Karpas-422 (cell line): ENCODE results near the gene CD4. TPM values are rescaled to one million over a fixed set of nuclear protein-coding genes. Genes with fewer than 3 reads are reported as not detected.

Experiments
- DNase-seq: peaks from one replicate; pipeline ENCODE4 v3.0.0-alpha.2; 2015
- H2AFZ ChIP-seq: fragments of 200-600 bp; sonication (generic); 2 replicates; pipeline ENCODE4 v1.6.1; 2014; ENCODE audit warnings: antibody characterized with exemption, low read length, mixed read lengths
- H3K27ac ChIP-seq: fragments of 200-600 bp; sonication (generic); 2 replicates; pipeline ENCODE4 v1.5.1; 2014; ENCODE audit warnings: mild to moderate bottlenecking, low read length, moderate library complexity
- H3K27me3 ChIP-seq: fragments of 200-600 bp; sonication (generic); 2 replicates; pipeline ENCODE4 v1.6.1; 2014; ENCODE audit warnings: low read length, mixed read lengths
- H3K36me3 ChIP-seq: fragments of 200-600 bp; sonication (generic); 2 replicates; pipeline ENCODE4 v1.6.1; 2014; ENCODE audit warnings: low read length, mixed read lengths; ENCODE audit not compliant: insufficient read depth
- H3K4me1 ChIP-seq: fragments of 200-600 bp; sonication (generic); 2 replicates; pipeline ENCODE4 v1.6.1; 2014; ENCODE audit warnings: mild to moderate bottlenecking, low read length, mixed read lengths
- H3K4me2 ChIP-seq: fragments of 200-600 bp; sonication (generic); 2 replicates; pipeline ENCODE4 v1.6.1; 2014; ENCODE audit warnings: low read length, low read depth, mild to moderate bottlenecking; ENCODE audit not compliant: poor library complexity, severe bottlenecking
- H3K4me3 ChIP-seq: fragments of 200-600 bp; sonication (generic); 2 replicates; pipeline ENCODE4 v1.5.1; 2014; ENCODE audit warnings: mild to moderate bottlenecking, antibody characterized with exemption, low read length, mixed read lengths
- H3K79me2 ChIP-seq: fragments of 200-600 bp; sonication (generic); 2 replicates; pipeline ENCODE4 v1.6.1; 2014; ENCODE audit warnings: mild to moderate bottlenecking, low read length, mixed read lengths
- H3K9ac ChIP-seq: fragments of 200-600 bp; sonication (generic); 2 replicates; pipeline ENCODE4 v1.6.0; 2014; ENCODE audit warnings: low read length
- H3K9me2 ChIP-seq: fragments of 200-600 bp; sonication (generic), shearing (Covaris generic); replicated peaks from 2 replicates; pipeline ENCODE4 v1.6.0; 2014; ENCODE audit warnings: mild to moderate bottlenecking, low read length, moderate library complexity; ENCODE audit not compliant: insufficient read depth
- H3K9me3 ChIP-seq: fragments of 300-700, 200-600 bp; sonication (generic); 2 replicates; pipeline ENCODE4 v1.6.1; 2014; ENCODE audit warnings: low read length, mixed read lengths
- H4K20me1 ChIP-seq: fragments of 200-600 bp; sonication (generic); 2 replicates; pipeline ENCODE4 v1.6.1; 2014; ENCODE audit warnings: mild to moderate bottlenecking, antibody characterized with exemption, low read length, low read depth; ENCODE audit not compliant: insufficient read depth
- total RNA-seq: library from RNA; depleted of rRNA; stranded (reverse); fragments of >200 nt; shearing (Covaris generic); gene quantifications from 2 replicates; pipeline ENCODE4 v1.2.3, GENCODE V29; 2014; ENCODE audit warnings: low replicate concordance

CD4 gene
- total RNA-seq, 1 experiment from 2014 or later = not detected

DNA sequence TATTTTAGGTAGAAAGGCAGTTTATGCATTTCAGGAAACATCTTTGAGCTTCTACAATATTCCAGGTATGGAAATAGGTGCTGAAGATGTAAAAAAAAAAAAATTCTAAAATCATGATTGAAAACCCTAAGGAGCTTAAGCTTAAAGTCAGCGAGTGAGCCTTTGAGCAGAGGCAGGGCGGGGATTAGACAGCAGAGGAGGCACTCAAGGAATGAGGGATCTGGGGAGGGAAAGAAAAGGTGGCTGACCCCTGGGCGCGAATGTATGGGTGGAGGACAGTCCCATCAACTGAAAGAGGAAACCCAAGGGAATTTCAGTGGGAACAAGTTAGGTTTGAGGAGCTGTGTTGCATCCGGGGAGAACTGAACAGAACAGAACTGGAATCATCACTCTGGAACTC, 29.6 kb upstream of the CD4 start:
- Histone ChIP-seq H3K4me1 (peaks cover 14% of the 10 kb centered on the region), H3K27me3 (no peaks in the 10 kb centered on the region), H3K9me2 (no peaks in the 10 kb centered on the region), H3K79me2 (no peaks in the 10 kb centered on the region), H2AFZ (no peak overlapping the region), H3K4me2 (no peak overlapping the region), H4K20me1 (no peaks in the 10 kb centered on the region), H3K9ac (no peak overlapping the region), H3K27ac (no peak overlapping the region), H3K36me3 (no peaks in the 10 kb centered on the region), H3K9me3 (no peaks in the 10 kb centered on the region), H3K4me3 (no peak overlapping the region)
- DNase-seq = no peak

DNA sequence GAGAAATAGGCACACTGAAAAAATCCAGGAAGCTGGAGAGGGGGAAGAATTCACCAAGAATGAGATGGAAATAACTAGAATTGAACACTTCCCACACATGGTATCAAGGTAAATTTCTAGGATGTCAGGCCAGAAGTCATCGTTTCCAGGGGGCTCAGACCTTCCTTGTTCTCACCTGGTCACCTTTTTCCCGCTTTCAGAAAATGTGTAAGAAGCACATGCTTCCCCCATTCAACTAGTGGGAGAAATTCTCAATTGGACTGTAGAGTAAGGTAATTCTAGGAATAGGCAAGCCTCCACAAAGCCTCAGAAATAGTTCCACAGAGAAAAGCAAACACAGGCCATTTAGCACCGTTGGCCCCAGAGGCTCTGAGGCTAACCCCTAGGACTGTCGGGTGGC, 25.9 kb upstream of the CD4 start:
- no peaks in the 10 kb centered on the region for H3K36me3 ChIP-seq
- H3K27me3 ChIP-seq = peaks cover 3% of the 10 kb centered on the region; the same call in 1 of the 2 replicates
- H3K9me3 ChIP-seq = no peaks in the 10 kb centered on the region
- H3K9ac ChIP-seq = no peak overlapping the region
- H3K4me1 ChIP-seq = peaks cover 35% of the 10 kb centered on the region
- H3K4me3 ChIP-seq = no peak overlapping the region
- no peaks in the 10 kb centered on the region for H3K79me2 ChIP-seq
- DNase-seq = no peak
- no peaks in the 10 kb centered on the region for H4K20me1 ChIP-seq
- H3K9me2 ChIP-seq = no peaks in the 10 kb centered on the region
- no peak overlapping the region for H2AFZ ChIP-seq
- H3K27ac ChIP-seq = no peak overlapping the region
- H3K4me2 ChIP-seq = no peak overlapping the region

DNA sequence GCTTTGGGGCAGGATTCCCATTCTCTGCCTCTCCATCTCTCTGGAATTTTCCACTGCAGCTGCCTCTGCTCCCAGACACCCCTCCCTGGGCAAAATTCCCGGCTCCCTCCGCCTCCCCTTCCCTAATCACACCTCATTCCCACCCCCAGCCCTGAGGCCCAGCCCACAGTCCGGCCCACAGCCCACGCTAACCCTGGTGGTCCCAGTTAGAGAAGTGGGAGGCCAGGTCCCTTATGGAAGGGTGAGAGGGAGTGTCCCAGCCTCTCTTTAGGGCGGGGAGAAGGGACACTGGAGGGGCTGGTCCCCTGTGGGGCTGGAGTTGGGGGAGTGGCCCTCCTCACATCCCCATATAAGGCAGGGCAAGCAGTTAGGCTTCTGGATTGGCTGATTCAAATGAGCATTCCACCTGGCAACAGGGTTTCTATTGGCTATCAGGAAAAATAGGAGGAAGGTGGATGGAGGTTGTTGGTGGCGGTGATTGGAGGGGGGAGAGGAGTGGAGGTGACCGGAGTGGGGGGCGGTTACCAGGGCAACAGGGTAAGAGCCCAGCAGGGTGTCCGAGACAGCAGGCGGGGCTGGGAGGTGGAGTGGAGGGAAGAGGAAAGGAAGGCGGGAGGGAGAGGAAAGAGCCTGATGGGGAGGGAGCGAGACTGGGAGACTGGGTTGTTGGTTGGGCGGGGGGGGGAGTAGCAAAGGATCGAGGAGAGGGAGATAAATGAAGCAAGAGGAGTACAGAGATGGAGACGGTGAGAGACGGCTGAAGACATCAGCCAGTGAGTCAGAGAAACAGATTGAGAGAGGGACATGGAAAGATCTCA, 25.1 kb upstream of the CD4 start:
- Histone ChIP-seq H3K9ac (peak overlapping the region; percentile 57), H3K4me3 (peak overlapping the region; percentile 54), H3K4me1 (peaks cover 40% of the 10 kb centered on the region), H3K79me2 (no peaks in the 10 kb centered on the region), H3K9me3 (no peaks in the 10 kb centered on the region), H3K36me3 (no peaks in the 10 kb centered on the region), H4K20me1 (no peaks in the 10 kb centered on the region), H3K4me2 (peak overlapping the region; percentile 65), H3K9me2 (no peaks in the 10 kb centered on the region), H2AFZ (peak overlapping the region; percentile 15; the same call in 1 of the 2 replicates), H3K27me3 (peaks cover 3% of the 10 kb centered on the region; the same call in 1 of the 2 replicates), H3K27ac (no peak overlapping the region)
- peak; percentile 96 for DNase-seq

DNA sequence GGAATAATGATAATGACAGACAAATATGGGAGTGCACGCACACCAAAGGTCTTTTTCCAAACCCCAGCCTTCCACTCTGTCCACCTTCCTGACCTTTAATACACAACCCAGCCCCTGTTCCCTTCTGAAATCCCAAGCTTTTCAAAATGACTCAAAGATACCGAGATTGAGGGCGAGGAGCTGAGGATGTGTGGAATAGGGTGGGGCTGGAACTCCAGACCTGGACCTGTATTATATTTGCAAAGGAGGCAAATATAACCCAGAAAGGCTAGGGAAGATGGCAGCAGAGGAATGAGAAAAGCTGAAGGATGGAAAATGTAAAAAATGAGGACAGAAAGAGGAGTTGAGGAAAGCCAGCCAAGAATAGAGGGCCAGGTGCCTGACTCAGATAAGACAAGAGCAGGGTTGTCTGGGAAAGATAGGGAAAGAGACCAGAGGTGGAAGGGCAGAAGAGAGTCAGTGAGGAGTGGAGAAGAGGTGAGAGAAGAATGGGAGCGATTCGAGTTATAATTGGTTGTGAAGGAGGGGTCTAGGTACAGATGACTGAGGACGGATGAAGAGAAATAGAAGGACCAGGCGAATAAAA, 24.2 kb upstream of the CD4 start:
- Histone ChIP-seq H3K4me3 (no peak overlapping the region; the same call in 1 of the 2 replicates), H3K27ac (no peak overlapping the region), H2AFZ (no peak overlapping the region), H3K4me1 (peaks cover 42% of the 10 kb centered on the region), H3K27me3 (peaks cover 3% of the 10 kb centered on the region; the same call in 1 of the 2 replicates), H4K20me1 (no peaks in the 10 kb centered on the region), H3K9me3 (no peaks in the 10 kb centered on the region), H3K9ac (peak overlapping the region; percentile 66), H3K9me2 (no peaks in the 10 kb centered on the region), H3K4me2 (peak overlapping the region; percentile 65), H3K36me3 (no peaks in the 10 kb centered on the region), H3K79me2 (no peaks in the 10 kb centered on the region)
- no peak for DNase-seq

DNA sequence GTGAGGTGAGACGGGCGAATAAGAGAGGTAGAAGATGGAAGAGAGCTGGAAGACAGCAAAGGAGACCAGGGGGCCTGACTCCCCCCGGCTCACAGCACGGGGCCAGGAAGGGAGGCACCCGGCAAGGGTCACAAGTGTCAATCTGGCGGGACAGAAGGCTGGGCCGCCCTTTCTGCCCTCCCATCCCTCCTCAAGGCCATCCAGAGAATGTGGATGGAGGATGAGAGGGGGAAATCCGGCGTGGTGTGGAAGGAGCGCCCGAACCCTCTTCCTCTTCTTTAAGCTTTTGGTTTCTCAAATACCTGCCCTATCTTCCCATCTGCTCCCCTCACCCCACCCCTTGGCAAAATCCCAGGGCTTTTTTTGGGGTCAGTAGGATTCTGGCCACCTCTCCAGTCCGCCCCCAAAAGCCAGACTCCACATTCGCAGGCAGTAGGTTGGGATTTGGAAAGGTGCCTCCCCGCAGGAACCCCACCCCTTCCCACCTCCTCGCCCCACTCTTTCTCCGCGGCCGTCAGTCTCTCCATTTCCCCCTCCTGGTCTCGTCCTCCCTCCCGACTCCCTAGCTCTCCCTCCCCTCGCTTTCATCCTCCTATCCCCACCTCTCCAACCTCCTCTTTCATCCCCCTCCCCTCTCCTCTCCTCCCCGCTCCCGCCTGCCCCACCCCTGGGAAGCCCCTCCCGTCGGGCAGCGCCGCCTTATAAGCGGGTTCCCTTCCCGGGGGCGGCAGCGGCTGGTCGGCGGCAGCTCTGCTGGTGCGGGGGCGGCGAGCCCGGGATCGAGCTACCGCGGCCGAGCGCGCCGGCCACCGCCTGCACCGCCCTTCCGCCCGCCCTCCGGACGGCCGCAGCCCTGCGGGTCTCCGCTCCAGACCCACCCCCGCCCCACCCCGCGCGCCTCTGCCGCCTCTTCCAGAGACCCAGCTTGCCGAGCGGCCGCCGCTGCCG, 23.4 kb upstream of the CD4 start, which contains the start of gene PTMS:
Gene PTMS (plus strand): TSS at position 730 of the 948 bp plus-strand sequence. CDS start 343 bp downstream, outside the sequence.
- H2AFZ ChIP-seq = peak within 1 kb of the TSS; percentile 84; the same call in 1 of the 2 replicates
- no peaks in the 10 kb centered on the region for H3K79me2 ChIP-seq
- H3K4me2 ChIP-seq = peak within 1 kb of the TSS; percentile 85
- H3K36me3 ChIP-seq = no peaks in the 10 kb centered on the region
- H3K4me3 ChIP-seq = peak within 1 kb of the TSS; percentile 66
- H4K20me1 ChIP-seq = no peaks in the 10 kb centered on the region
- DNase-seq = peak; percentile 53
- H3K9me3 ChIP-seq = no peaks in the 10 kb centered on the region
- no peak within 1 kb of the TSS for H3K27ac ChIP-seq
- H3K27me3 ChIP-seq = peaks cover 3% of the 10 kb centered on the region; the same call in 1 of the 2 replicates
- H3K9ac ChIP-seq = peak within 1 kb of the TSS; percentile 66
- peaks cover 42% of the 10 kb centered on the region for H3K4me1 ChIP-seq
- no peaks in the 10 kb centered on the region for H3K9me2 ChIP-seq

DNA sequence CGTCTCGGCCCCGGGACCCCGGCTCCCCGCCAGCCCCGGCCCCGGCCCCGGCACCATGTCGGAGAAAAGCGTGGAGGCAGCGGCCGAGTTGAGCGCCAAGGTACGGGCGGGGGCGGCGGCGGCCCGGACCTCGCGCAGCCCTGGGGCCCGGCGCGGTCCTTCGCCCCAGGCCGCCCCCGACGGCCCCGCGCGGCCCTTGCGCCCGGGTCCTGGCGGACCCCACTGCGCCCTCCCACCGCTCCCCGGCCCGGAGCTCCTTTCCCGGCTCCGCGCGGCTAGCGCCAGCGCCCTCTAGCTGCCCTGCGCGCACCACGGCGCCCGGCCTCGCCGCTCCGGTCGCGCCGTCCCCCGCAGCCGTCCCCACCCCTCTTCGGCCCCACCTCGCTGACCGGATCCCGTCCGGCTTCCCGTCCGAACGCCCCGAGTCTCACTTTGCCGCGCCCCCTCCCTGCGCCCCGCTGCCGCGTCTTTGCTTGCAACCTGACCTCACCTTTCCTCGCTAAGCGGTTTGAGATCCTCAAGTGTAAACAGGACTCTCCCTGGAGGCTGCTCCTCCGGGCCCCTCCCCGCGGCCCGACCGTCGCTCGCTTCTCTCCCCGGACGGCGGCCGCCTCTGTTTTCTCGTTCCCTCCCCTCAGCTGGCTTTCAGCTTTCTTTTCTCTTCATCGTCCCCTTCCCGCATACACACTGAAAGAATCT, 22.5 kb upstream of the CD4 start:
- H3K79me2 ChIP-seq = no peaks in the 10 kb centered on the region
- H3K9me3 ChIP-seq = no peaks in the 10 kb centered on the region
- H4K20me1 ChIP-seq = no peaks in the 10 kb centered on the region
- H3K36me3 ChIP-seq = no peaks in the 10 kb centered on the region
- no peaks in the 10 kb centered on the region for H3K9me2 ChIP-seq
- peak; percentile 76 for DNase-seq
- H3K4me2 ChIP-seq = peak overlapping the region; percentile 85
- H3K9ac ChIP-seq = peak overlapping the region; percentile 66
- H3K4me3 ChIP-seq = peak overlapping the region; percentile 66
- H3K27me3 ChIP-seq = peaks cover 3% of the 10 kb centered on the region; the same call in 1 of the 2 replicates
- no peak overlapping the region for H3K27ac ChIP-seq
- peaks cover 45% of the 10 kb centered on the region for H3K4me1 ChIP-seq
- H2AFZ ChIP-seq = peak overlapping the region; percentile 84; the same call in 1 of the 2 replicates
